ENCODE measurements around the gene SYNGR2.

DNA sequence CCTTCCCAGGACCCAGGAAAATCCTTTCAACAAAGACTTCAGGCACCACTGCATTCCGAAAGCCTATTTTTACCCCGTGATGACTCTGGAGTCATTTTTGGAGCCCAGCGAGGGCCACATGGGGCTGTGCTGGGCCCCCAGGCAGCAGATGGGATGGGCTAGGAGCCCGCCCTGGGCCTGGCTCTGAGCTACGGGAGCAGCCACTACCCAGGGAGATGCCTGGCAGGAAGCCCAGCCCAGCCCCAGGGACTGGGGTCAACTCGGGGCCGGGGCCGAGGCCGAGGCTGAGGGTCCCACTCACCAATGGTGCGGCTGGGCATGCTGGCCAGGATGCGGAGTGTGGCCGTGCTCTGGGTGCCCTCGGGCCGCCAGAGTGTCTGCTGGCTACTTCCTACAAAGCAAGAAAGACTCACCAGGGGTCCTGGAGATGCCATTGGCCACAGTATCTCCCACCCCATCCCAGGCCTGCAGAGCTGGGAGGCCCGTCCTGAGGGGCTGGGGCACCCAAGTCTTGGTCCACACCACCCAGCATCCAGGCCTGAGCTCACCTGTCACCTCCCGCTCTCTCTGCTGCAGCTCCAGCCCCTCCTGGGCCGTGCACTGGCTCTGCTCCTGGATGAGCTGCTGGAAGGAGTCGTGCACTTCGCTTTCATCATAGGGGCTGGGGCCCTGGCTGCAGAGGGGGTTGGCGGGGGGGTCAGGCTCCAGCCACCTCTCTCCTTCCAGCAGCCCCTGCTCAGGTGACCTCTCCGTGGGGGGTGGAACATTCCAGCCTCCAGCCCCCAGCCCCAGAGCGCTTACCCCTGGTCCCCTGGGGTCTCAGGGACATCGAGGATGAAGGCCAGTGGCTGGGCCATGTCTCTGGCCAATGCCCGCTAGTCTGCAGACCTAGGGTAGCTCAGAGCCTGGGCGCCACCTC, 42.1 kb upstream of the SYNGR2 start:
- TF ChIP-seq, protein P1, sequence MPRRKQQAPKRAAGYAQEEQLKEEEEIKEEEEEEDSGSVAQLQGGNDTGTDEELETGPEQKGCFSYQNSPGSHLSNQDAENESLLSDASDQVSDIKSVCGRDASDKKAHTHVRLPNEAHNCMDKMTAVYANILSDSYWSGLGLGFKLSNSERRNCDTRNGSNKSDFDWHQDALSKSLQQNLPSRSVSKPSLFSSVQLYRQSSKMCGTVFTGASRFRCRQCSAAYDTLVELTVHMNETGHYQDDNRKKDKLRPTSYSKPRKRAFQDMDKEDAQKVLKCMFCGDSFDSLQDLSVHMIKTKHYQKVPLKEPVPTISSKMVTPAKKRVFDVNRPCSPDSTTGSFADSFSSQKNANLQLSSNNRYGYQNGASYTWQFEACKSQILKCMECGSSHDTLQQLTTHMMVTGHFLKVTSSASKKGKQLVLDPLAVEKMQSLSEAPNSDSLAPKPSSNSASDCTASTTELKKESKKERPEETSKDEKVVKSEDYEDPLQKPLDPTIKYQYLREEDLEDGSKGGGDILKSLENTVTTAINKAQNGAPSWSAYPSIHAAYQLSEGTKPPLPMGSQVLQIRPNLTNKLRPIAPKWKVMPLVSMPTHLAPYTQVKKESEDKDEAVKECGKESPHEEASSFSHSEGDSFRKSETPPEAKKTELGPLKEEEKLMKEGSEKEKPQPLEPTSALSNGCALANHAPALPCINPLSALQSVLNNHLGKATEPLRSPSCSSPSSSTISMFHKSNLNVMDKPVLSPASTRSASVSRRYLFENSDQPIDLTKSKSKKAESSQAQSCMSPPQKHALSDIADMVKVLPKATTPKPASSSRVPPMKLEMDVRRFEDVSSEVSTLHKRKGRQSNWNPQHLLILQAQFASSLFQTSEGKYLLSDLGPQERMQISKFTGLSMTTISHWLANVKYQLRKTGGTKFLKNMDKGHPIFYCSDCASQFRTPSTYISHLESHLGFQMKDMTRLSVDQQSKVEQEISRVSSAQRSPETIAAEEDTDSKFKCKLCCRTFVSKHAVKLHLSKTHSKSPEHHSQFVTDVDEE (CRISPR knock-in tag; IDR thresholded peaks at IDR 0.05), result no peak; the same call in 1 of the 2 replicates
- TF ChIP-seq ZC3H10 (CRISPR knock-in tag; IDR thresholded peaks at IDR 0.05), result no peak
- TF ChIP-seq TOX (CRISPR knock-in tag; IDR thresholded peaks at IDR 0.05; ENCODE audit: borderline replicate concordance), result no peak
- TF ChIP-seq, protein P2, sequence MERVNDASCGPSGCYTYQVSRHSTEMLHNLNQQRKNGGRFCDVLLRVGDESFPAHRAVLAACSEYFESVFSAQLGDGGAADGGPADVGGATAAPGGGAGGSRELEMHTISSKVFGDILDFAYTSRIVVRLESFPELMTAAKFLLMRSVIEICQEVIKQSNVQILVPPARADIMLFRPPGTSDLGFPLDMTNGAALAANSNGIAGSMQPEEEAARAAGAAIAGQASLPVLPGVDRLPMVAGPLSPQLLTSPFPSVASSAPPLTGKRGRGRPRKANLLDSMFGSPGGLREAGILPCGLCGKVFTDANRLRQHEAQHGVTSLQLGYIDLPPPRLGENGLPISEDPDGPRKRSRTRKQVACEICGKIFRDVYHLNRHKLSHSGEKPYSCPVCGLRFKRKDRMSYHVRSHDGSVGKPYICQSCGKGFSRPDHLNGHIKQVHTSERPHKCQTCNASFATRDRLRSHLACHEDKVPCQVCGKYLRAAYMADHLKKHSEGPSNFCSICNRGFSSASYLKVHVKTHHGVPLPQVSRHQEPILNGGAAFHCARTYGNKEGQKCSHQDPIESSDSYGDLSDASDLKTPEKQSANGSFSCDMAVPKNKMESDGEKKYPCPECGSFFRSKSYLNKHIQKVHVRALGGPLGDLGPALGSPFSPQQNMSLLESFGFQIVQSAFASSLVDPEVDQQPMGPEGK (CRISPR knock-in tag; IDR thresholded peaks at IDR 0.05; ENCODE audit: borderline replicate concordance), result no peak
- TF ChIP-seq, protein P3, sequence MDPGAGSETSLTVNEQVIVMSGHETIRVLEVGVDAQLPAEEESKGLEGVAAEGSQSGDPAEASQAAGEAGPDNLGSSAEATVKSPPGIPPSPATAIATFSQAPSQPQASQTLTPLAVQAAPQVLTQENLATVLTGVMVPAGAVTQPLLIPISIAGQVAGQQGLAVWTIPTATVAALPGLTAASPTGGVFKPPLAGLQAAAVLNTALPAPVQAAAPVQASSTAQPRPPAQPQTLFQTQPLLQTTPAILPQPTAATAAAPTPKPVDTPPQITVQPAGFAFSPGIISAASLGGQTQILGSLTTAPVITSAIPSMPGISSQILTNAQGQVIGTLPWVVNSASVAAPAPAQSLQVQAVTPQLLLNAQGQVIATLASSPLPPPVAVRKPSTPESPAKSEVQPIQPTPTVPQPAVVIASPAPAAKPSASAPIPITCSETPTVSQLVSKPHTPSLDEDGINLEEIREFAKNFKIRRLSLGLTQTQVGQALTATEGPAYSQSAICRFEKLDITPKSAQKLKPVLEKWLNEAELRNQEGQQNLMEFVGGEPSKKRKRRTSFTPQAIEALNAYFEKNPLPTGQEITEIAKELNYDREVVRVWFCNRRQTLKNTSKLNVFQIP (CRISPR knock-in tag; IDR thresholded peaks at IDR 0.05; ENCODE audit: borderline replicate concordance, low read depth), result no peak
- no peak for TF ChIP-seq ARNTL (CRISPR knock-in tag; IDR thresholded peaks at IDR 0.05; ENCODE audit: borderline replicate concordance, low read depth)
- TF ChIP-seq ZFP30 (CRISPR knock-in tag; IDR thresholded peaks at IDR 0.05), result no peak
- TF ChIP-seq, protein P4, sequence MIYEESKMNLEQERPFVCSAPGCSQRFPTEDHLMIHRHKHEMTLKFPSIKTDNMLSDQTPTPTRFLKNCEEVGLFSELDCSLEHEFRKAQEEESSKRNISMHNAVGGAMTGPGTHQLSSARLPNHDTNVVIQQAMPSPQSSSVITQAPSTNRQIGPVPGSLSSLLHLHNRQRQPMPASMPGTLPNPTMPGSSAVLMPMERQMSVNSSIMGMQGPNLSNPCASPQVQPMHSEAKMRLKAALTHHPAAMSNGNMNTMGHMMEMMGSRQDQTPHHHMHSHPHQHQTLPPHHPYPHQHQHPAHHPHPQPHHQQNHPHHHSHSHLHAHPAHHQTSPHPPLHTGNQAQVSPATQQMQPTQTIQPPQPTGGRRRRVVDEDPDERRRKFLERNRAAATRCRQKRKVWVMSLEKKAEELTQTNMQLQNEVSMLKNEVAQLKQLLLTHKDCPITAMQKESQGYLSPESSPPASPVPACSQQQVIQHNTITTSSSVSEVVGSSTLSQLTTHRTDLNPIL (CRISPR knock-in tag; IDR thresholded peaks at IDR 0.05; ENCODE audit: low read depth), result no peak
- TF ChIP-seq PPARA (CRISPR knock-in tag; IDR thresholded peaks at IDR 0.05; ENCODE audit: borderline replicate concordance), result no peak
- no peak for TF ChIP-seq OSR1 (CRISPR knock-in tag; IDR thresholded peaks at IDR 0.05)
- TF ChIP-seq ISL1 (CRISPR knock-in tag; IDR thresholded peaks at IDR 0.05), result no peak
